ENCODE data around the gene MPIG6B. TPM values are rescaled to one million over a fixed set of nuclear protein-coding genes. Genes with fewer than 3 reads are reported as not detected.

The MPIG6B gene
- total and polyA plus RNA-seq, 7 donors = 0.04 to 0.37 (median 0.15) TPM; not detected in 2

DNA sequence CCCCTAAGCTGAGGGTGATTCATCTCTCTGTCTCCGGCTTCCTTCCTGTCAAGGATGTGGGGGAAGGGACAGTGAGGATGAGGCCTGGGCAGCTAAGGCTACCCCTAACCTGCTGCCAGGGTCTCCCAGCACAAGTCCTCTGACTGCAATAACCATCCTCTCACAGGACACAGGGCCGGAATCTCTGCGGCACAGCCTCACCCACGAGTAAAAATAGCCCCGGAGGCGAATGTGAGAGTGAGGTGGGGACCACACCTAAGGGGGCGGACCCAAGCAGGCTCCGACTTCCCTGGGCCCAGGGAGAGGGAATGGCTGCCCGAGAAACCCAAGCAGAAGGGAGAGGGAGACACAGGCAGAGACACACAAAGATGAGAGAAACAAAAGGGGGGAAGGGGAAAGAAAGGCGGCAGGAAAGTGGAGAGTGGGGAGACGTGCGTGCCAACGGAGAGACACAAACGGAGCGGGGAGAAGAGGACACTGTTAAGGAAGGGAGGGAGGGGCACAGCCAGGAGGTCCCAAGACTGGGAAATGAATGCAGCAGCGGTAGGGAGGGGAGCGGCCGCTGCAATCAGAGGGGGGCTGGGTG is 11.7 kb downstream of the MPIG6B start:
- ATAC-seq = peak in 1 of 4 donors; percentile 26
- intact Hi-C loops (cut with DNase I) = loop anchor here in 1 of 2 donors (5.0 kb wide), 1 partner anchor 68 kb away; the partner anchor contains the start of genes CSNK2B and LY6G5B
- peaks cover 27% of the 10 kb centered on the region for H3K4me1 ChIP-seq

DNA sequence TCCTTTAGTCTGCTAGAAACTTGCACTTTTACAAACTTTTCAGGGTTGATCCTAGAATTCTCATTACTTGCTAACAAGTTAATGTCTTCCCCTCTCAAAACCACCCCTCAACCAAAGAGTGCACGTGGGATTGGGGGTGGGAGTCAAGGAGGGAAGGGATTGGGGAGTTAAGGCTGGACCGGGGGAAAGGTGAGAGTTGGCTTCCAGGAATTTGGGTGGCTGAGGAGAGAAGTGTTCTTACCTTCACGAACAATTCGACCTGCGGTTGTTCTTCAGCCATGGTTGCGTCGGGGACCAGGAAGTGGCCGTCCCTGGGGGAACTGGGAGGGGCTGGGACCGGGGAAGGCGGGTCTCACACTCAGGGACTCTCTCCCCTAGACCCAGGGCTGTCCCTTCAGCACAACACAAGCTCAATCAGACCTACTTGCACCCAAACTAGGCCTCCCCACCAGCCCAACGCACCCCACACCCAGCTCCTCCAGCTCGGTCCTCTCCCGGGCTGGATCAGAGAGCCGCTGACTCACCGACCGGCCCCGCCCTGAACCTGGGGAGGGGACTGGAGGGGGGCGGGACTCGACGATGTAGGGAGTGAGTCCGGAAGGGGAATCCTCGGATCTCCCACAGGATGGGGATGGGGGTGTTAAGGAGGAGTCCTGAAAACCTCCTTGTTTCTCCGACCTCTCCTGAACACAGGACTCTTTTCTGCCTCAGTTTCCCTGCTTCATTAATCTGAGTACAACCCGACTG is 13.0 kb downstream of the MPIG6B start, which contains the start of gene CLIC1:
TSS of gene CLIC1 (minus strand) at position 510 of the 747 bp plus-strand sequence. CDS start at position 280, 230 bp downstream.
- TF ChIP-seq, protein P1, sequence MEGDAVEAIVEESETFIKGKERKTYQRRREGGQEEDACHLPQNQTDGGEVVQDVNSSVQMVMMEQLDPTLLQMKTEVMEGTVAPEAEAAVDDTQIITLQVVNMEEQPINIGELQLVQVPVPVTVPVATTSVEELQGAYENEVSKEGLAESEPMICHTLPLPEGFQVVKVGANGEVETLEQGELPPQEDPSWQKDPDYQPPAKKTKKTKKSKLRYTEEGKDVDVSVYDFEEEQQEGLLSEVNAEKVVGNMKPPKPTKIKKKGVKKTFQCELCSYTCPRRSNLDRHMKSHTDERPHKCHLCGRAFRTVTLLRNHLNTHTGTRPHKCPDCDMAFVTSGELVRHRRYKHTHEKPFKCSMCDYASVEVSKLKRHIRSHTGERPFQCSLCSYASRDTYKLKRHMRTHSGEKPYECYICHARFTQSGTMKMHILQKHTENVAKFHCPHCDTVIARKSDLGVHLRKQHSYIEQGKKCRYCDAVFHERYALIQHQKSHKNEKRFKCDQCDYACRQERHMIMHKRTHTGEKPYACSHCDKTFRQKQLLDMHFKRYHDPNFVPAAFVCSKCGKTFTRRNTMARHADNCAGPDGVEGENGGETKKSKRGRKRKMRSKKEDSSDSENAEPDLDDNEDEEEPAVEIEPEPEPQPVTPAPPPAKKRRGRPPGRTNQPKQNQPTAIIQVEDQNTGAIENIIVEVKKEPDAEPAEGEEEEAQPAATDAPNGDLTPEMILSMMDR (IDR thresholded peaks at IDR 0.05) = no peak
- DNase-seq (peak; percentile 87 to 90), ATAC-seq (peak; percentile 17 to 35 (median 24))
- Histone ChIP-seq H3K27ac (peak within 1 kb of the TSS; percentile 74), H3K4me3 (peak within 1 kb of the TSS; percentile 71), H3K4me1 (peaks cover 27% of the 10 kb centered on the region), H3K9me3 (no peaks in the 10 kb centered on the region), H3K36me3 (ENCODE audit: insufficient read depth in 1 of 2, low read depth in 1 of 2) (peaks cover 0 to 28% of the 10 kb centered on the region in 2 donors), H3K27me3 (ENCODE audit: insufficient read depth in 3 of 3, low read length in 2 of 3) (peaks cover 0 to 11% (median 0%) of the 10 kb centered on the region in 3 donors)
- 5 to 9% (median 8%) methylated on average over 20 to 24 of the region's 24 CpGs for WGBS, 3 donors
- intact Hi-C loops (cut with DNase I) = loop anchor here in 1 of 2 donors (5.0 kb wide), 1 partner anchor 69 kb away; the partner anchor contains the start of genes CSNK2B and LY6G5B

More for the DNA sequence above, 11.7 kb downstream of the MPIG6B start:
- H3K36me3 ChIP-seq (ENCODE audit: insufficient read depth in 1 of 2, low read depth in 1 of 2) = peaks cover 0 to 35% of the 10 kb centered on the region in 2 donors
- H3K27ac ChIP-seq = peak overlapping the region; percentile 74
- WGBS, 3 donors = 13 to 17% (median 14%) methylated on average over 18 of the region's 18 CpGs
- H3K9me3 ChIP-seq = no peaks in the 10 kb centered on the region
- peaks cover 0 to 11% (median 0%) of the 10 kb centered on the region in 3 donors for H3K27me3 ChIP-seq (ENCODE audit: insufficient read depth in 3 of 3, low read length in 2 of 3)
- TF ChIP-seq, protein P1 (IDR thresholded peaks at IDR 0.05) = no peak
- peak overlapping the region; percentile 71 for H3K4me3 ChIP-seq
- no peak for DNase-seq

DNA sequence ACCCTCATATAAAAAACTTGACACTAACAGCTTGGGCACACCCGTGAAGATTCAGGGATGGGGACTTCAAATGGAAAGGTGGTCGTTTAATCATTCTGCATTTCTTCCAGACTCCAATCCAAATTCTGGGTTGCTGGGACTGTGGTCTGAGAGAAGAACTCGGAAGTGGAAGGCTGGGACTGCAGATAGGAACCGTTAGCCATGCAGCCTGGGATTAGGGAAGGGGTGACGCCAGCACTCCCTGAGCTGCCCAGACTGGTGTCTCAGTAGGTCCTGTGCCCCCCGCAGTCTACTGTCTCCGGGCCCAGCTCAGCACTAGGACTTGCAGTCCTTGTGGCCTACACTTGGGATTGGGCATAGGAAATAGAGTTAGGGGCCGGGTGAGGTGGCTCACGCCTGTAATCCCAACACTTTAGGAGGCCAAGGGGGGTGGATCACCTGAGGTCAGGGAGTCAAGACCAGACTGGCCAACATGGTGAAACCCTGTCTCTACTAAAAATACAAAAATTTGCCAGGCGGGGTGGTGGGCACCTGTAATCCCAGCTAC is 13.7 kb downstream of the MPIG6B start:
- intact Hi-C loops (cut with DNase I) = loop anchor here in 1 of 2 donors (5.0 kb wide), 1 partner anchor 70 kb away; the partner anchor contains the start of genes CSNK2B and LY6G5B
- Histone ChIP-seq H3K4me3 (peak overlapping the region; percentile 71), H3K27ac (peak overlapping the region; percentile 74), H3K36me3 (ENCODE audit: insufficient read depth in 1 of 2, low read depth in 1 of 2) (peaks cover 0 to 22% of the 10 kb centered on the region in 2 donors), H3K4me1 (peaks cover 24% of the 10 kb centered on the region), H3K9me3 (no peaks in the 10 kb centered on the region), H3K27me3 (ENCODE audit: insufficient read depth in 3 of 3, low read length in 2 of 3) (peaks cover 0 to 11% (median 0%) of the 10 kb centered on the region in 3 donors)
- ATAC-seq (no peak), DNase-seq (no peak)
- 43 to 47% (median 45%) methylated on average over 10 of the region's 10 CpGs for WGBS, 3 donors
- TF ChIP-seq, protein P1 (IDR thresholded peaks at IDR 0.05) = no peak

DNA sequence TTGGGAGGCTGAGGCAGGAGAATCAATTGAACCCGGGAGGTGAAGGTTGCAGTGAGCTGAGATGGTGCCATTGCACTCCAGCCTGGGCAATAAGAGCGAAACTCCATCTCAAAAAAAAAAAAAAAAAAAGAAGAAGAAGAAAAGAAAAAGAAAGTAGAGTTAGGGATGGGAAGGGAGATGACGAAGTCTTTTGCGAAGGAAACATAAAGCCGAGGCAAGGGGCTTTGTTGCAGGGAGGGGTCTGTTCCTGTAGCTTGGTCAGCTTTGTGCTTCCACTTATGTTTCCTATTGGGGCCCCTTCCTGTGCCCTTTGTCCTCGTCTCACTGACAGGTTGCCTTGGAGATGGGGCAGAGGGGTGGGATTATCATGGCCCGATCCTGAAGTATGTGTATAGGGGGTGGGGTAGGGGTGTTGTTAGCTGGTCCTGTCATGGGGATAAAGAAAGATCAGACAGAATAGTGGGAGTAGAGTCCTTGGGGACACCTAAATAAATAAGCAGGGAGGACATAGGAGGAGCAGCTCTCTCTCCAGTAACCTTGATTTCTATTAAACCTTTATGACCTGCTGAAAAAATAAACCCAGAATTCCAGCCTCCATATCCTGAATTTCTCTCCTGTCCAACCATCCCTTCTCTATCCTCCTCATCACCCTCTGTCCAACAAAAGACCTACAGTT is 14.3 kb downstream of the MPIG6B start:
- Histone ChIP-seq H3K4me1 (peaks cover 21% of the 10 kb centered on the region), H3K4me3 (peak overlapping the region; percentile 71)
- intact Hi-C loops (cut with DNase I) = loop anchor here in 1 of 2 donors (5.0 kb wide), 1 partner anchor 70 kb away; the partner anchor contains the start of genes CSNK2B and LY6G5B

More for the DNA sequence above, 14.3 kb downstream of the MPIG6B start:
- no peaks in the 10 kb centered on the region for H3K9me3 ChIP-seq
- TF ChIP-seq, protein P1 (IDR thresholded peaks at IDR 0.05) = no peak
- no peak for ATAC-seq
- H3K36me3 ChIP-seq (ENCODE audit: insufficient read depth in 1 of 2, low read depth in 1 of 2) = peaks cover 0 to 16% of the 10 kb centered on the region in 2 donors
- DNase-seq = no peak
- peaks cover 0 to 11% (median 0%) of the 10 kb centered on the region in 3 donors for H3K27me3 ChIP-seq (ENCODE audit: insufficient read depth in 3 of 3, low read length in 2 of 3)
- 57 to 73% (median 63%) methylated on average over 6 to 7 of the region's 7 CpGs for WGBS, 3 donors
- H3K27ac ChIP-seq = peak overlapping the region; percentile 74
